H1 (cell line): ENCODE results near the gene PCDHA12. TPM values are rescaled to one million over a fixed set of nuclear protein-coding genes. Genes with fewer than 3 reads are reported as not detected.

Experiments used
- CBX5 ChIP-seq: fragments of 300-800, 300-1000 bp; sonication (generic); IDR thresholded peaks from 2 replicates; pipeline ENCODE4 v1.7.1; 2016; ENCODE audit warnings: antibody characterized with exemption, low read length, low read depth
- EZH2 ChIP-seq: fragments of 200-600 bp; sonication (generic); IDR thresholded peaks from 2 replicates; pipeline ENCODE4 v1.7.1; 2012; ENCODE audit warnings: low read depth, mild to moderate bottlenecking, moderate library complexity, low read length, inconsistent platforms; ENCODE audit not compliant: severe bottlenecking
- POLR2A ChIP-seq, 2 experiments: IDR thresholded peaks; 1 replicate in 1 of 2; 2 replicates in 1 of 2; pipeline ENCODE4 v1.6.1; 2011; ENCODE audit warnings: low read depth in 2 of 2, low read length in 2 of 2, mild to moderate bottlenecking in 2 of 2; ENCODE audit errors: control extremely low read depth in 1 of 2
- RAD21 ChIP-seq, 2 experiments: IDR thresholded peaks in 1 of 2; conservative IDR thresholded peaks in 1 of 2; 2 replicates each; pipeline ENCODE4 v1.6.1; 2011; ENCODE audit warnings: low read depth in 2 of 2, low read length in 2 of 2, improper control_type of control experiment in 1 of 2, inconsistent platforms in 1 of 2, mild to moderate bottlenecking in 1 of 2, moderate library complexity in 1 of 2
- SIN3A ChIP-seq, 2 experiments: IDR thresholded peaks in 1 of 2; conservative IDR thresholded peaks in 1 of 2; 2 replicates each; pipeline ENCODE4 v1.6.1; 2011 to 2012; ENCODE audit warnings: low read length in 2 of 2, improper control_type of control experiment in 1 of 2, low read depth in 1 of 2, mild to moderate bottlenecking in 1 of 2
- TEAD4 ChIP-seq: IDR thresholded peaks from 2 replicates; pipeline ENCODE4 v1.6.1; 2012; ENCODE audit warnings: low read depth, low read length, inconsistent platforms, mixed read lengths
- polyA plus RNA-seq, 7 experiments: library from polyadenylated mRNA; depleted of rRNA in 3 of 7; stranded (reverse) in 5 of 7; unstranded in 2 of 7; fragments of >200 nt in 5 of 7; fragments of 200-250 nt in 2 of 7; gene quantifications; 1 replicate in 5 of 7; 2 replicates in 1 of 7; 4 replicates in 1 of 7; pipeline versions ENCODE4 v1.2.1 to v1.2.3, GENCODE V29; 2011 to 2013; ENCODE audit warnings: missing spikeins in 2 of 7, mixed read lengths in 2 of 7
- total RNA-seq: library from RNA; stranded (reverse); fragmentation: NEBNext Ultra II Directional; extraction: Animal tissue kit (Norgen Biotek cat#: 25700); gene quantifications from 2 replicates; pipeline ENCODE4 v1.2.1, GENCODE V29; 2021
- TF ChIP-seq, protein P1 (sequence below), 3 experiments: IDR thresholded peaks; 1 replicate in 2 of 3; 2 replicates in 1 of 3; pipeline versions ENCODE4 v1.5.1 to v1.6.1; 2011; ENCODE audit warnings: low read length in 3 of 3, mild to moderate bottlenecking in 3 of 3, inconsistent platforms in 2 of 3, low read depth in 1 of 3, moderate library complexity in 1 of 3; ENCODE audit not compliant: insufficient read depth in 1 of 3; ENCODE audit errors: control extremely low read depth in 1 of 3

The PCDHA12 gene
- total and polyA plus RNA-seq, 2 of the 8 experiments (the other 6 are each of a cell fraction or from before 2014, with no cell fraction given), result 4.2 to 9.3 TPM

DNA sequence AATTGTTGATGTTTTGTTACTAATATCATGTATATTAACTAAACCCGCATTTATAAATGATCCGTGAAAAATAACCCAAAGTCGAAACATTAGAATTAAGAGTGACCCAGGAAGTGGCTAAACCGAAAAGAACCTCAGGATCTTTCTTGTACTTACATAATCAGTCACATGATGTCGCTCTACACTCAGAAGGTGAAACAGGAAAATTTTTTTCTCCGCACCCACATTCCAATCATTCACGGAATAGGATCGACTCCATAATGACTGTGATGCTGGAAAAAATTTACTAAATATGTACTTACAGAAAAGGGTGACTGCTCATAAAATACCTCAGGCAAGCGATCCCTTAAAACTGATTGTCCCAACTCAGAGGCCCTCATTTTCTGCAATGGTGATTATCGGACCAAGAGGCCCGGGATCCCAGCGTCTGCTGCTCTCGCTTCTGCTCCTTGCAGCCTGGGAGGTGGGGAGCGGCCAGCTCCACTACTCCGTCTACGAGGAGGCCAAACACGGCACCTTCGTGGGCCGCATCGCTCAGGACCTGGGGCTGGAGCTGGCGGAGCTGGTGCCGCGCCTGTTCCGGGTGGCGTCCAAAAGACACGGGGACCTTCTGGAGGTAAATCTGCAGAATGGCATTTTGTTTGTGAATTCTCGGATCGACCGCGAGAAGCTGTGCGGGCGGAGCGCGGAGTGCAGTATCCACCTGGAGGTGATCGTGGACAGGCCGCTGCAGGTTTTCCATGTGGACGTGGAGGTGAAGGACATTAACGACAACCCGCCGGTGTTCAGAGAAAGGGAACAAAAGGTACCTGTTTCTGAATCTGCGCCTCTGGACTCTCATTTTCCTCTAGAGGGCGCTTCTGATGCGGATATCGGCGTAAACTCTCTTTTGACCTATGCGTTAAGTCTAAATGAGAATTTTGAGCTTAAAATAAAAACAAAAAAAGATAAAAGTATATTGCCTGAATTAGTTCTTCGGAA lies at the start of gene PCDHA12 (continued):
- TF ChIP-seq EZH2, result no peak
- no peak for TF ChIP-seq CBX5
- TF ChIP-seq POLR2A (IDR thresholded peaks at IDR 0.05; ENCODE audit: control extremely low read depth in 1 of 2, low read depth in 2 of 2, low read length in 2 of 2), result peak in 1 of 2 experiments; percentile 68; a peak in 2 of 3 replicates
- peak; percentile 77 for TF ChIP-seq TEAD4
- TF ChIP-seq RAD21 (IDR thresholded peaks at IDR 0.05 in 1 of 2, conservative IDR thresholded peaks at IDR 0.05 in 1 of 2; ENCODE audit: low read depth in 2 of 2, low read length in 2 of 2), result peak; percentile 69 to 73
- peak in 1 of 2 experiments; percentile 40; a peak in 1 of 4 replicates for TF ChIP-seq SIN3A (conservative IDR thresholded peaks at IDR 0.05 in 1 of 2, IDR thresholded peaks at IDR 0.05 in 1 of 2; ENCODE audit: low read depth in 1 of 2, low read length in 2 of 2)
- TF ChIP-seq, protein P1, sequence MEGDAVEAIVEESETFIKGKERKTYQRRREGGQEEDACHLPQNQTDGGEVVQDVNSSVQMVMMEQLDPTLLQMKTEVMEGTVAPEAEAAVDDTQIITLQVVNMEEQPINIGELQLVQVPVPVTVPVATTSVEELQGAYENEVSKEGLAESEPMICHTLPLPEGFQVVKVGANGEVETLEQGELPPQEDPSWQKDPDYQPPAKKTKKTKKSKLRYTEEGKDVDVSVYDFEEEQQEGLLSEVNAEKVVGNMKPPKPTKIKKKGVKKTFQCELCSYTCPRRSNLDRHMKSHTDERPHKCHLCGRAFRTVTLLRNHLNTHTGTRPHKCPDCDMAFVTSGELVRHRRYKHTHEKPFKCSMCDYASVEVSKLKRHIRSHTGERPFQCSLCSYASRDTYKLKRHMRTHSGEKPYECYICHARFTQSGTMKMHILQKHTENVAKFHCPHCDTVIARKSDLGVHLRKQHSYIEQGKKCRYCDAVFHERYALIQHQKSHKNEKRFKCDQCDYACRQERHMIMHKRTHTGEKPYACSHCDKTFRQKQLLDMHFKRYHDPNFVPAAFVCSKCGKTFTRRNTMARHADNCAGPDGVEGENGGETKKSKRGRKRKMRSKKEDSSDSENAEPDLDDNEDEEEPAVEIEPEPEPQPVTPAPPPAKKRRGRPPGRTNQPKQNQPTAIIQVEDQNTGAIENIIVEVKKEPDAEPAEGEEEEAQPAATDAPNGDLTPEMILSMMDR (IDR thresholded peaks at IDR 0.05; ENCODE audit: control extremely low read depth in 1 of 3, insufficient read depth in 1 of 3, low read depth in 1 of 3, low read length in 3 of 3), result peak in 2 of 3 experiments; percentile 64 to 69; a peak in 3 of 4 replicates
- TF ChIP-seq, all 59 proteins: peak for 10
